ENCODE measurements around the gene DNAJB8. TPM values are rescaled to one million over a fixed set of nuclear protein-coding genes. Genes with fewer than 3 reads are reported as not detected.

The DNAJB8 gene
- total and polyA plus RNA-seq, 4 donors: not detected

DNA sequence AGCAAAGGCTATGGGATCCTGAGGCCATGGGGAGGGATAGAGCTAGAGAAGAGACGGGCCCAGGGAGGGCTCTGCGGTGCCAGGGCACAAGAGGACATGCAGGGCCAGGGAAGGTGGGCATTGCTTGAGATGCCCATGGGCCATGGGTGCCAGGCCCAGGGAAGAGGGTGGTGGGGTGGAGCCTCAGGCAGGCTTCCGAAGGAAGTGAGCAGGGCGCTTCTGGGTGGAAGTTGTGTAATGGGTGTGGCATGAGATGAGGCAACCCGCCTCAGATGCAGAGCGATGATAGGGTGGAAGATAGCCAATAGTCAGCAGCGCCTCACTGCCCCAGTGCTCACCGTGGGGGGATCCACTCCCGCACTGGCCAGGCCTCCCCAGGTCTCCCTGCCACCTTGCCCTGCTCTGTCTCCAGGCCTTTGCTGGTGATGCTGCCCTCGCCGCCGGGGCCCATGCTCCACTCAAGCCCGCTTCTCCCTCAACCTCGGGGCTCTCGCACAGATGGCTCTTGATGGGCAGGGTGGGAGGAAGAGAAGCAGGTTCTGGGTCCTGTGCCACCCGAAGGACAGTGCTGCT is 51.4 kb downstream of the DNAJB8 start:
- Histone ChIP-seq H3K36me3 (ENCODE audit: control insufficient read depth in 4 of 4, insufficient read depth in 3 of 4, low read depth in 1 of 4, low read length in 3 of 4) (no peaks in the 10 kb centered on the region), H3K27ac (ENCODE audit: low read depth in 1 of 2, low read length in 2 of 2) (no peak overlapping the region), H3K9ac (ENCODE audit: low read depth in 1 of 2, low read length in 2 of 2) (no peak overlapping the region), H3K27me3 (ENCODE audit: control insufficient read depth in 4 of 4, insufficient read depth in 4 of 4, low read length in 3 of 4) (no peaks in the 10 kb centered on the region), H3K9me3 (ENCODE audit: control insufficient read depth in 4 of 4, low read length in 3 of 4) (no peaks in the 10 kb centered on the region), H3K4me1 (ENCODE audit: control insufficient read depth in 4 of 4, insufficient read depth in 4 of 4, low read length in 3 of 4) (no peaks in the 10 kb centered on the region), H3K4me3 (ENCODE audit: low read depth in 1 of 3, low read length in 3 of 3) (no peak overlapping the region)
- TF ChIP-seq NR2F2 (IDR thresholded peaks at IDR 0.05): no peak
- TF ChIP-seq, protein P1, sequence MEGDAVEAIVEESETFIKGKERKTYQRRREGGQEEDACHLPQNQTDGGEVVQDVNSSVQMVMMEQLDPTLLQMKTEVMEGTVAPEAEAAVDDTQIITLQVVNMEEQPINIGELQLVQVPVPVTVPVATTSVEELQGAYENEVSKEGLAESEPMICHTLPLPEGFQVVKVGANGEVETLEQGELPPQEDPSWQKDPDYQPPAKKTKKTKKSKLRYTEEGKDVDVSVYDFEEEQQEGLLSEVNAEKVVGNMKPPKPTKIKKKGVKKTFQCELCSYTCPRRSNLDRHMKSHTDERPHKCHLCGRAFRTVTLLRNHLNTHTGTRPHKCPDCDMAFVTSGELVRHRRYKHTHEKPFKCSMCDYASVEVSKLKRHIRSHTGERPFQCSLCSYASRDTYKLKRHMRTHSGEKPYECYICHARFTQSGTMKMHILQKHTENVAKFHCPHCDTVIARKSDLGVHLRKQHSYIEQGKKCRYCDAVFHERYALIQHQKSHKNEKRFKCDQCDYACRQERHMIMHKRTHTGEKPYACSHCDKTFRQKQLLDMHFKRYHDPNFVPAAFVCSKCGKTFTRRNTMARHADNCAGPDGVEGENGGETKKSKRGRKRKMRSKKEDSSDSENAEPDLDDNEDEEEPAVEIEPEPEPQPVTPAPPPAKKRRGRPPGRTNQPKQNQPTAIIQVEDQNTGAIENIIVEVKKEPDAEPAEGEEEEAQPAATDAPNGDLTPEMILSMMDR (IDR thresholded peaks at IDR 0.05; ENCODE audit: low read depth, low read length, missing input control): no peak
- TF ChIP-seq RXRA (IDR thresholded peaks at IDR 0.05): no peak
- no peak for TF ChIP-seq JUND (IDR thresholded peaks at IDR 0.05)
- no peak for TF ChIP-seq YY1 (IDR thresholded peaks at IDR 0.05)
- no peak for TF ChIP-seq RAD21 (IDR thresholded peaks at IDR 0.05)
- TF ChIP-seq, protein P2, sequence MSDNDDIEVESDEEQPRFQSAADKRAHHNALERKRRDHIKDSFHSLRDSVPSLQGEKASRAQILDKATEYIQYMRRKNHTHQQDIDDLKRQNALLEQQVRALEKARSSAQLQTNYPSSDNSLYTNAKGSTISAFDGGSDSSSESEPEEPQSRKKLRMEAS (IDR thresholded peaks at IDR 0.05): no peak
- no peak for TF ChIP-seq FOXA1 (IDR thresholded peaks at IDR 0.05)
- TF ChIP-seq EGR1 (IDR thresholded peaks at IDR 0.05; ENCODE audit: low read depth in 2 of 2): no peak
- TF ChIP-seq GABPA (IDR thresholded peaks at IDR 0.05 in 1 of 2, conservative IDR thresholded peaks at IDR 0.05 in 1 of 2): no peak
- TF ChIP-seq, protein P3, sequence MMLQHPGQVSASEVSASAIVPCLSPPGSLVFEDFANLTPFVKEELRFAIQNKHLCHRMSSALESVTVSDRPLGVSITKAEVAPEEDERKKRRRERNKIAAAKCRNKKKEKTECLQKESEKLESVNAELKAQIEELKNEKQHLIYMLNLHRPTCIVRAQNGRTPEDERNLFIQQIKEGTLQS (IDR thresholded peaks at IDR 0.05): no peak
- TF ChIP-seq TAF1 (conservative IDR thresholded peaks at IDR 0.05): no peak
- no peak for TF ChIP-seq ZBTB33 (IDR thresholded peaks at IDR 0.05)
- no peak for TF ChIP-seq HNF4A (conservative IDR thresholded peaks at IDR 0.05)
- no peak for TF ChIP-seq HNF4G (IDR thresholded peaks at IDR 0.05)
- TF ChIP-seq SP1 (IDR thresholded peaks at IDR 0.05): no peak
- 95% methylated on average over 16 of the region's 16 CpGs for WGBS
- peak; percentile 55 for DNase-seq (ENCODE audit: low spot score)

DNA sequence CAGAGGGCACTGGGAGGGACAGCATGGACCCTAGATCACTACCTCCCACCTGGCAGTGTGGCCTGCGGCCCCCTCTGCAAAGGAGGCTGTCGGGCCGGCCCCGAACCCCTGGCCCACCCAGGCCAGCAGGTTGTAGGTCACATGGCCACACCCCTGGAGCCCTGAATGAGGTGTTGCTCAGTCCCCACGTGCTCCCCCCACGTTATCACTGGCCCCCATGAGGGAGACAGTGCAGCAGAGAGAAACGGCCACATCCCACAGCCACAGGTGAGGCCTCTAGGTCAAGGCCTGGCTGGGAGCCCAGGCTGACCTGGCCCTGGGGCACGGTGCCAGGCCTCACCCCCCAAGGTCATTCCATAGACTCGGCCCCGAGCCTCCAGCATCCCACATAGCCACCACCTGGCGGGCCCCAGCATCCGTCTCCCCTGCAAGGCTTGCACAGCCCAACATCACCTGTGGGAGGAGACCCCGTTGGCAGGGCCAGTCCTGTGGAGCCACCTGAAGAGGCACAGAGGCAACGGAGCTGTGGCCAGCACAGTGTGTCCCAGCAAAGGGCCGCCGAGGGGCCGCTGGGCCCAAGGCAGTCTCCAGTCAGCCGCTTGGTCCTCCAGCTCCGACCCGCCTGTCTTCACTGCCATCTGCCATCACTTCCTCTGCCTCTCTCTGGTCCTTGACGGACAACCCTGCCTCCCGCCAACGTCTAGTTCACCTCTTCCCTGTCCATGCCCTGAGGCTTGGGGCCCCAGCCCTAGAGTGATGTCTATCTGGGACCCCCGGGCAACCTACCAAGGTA is 53.1 kb downstream of the DNAJB8 start:
- H3K4me1 ChIP-seq (ENCODE audit: control insufficient read depth in 4 of 4, insufficient read depth in 4 of 4, low read length in 3 of 4): no peaks in the 10 kb centered on the region
- no peaks in the 10 kb centered on the region for H3K9me3 ChIP-seq (ENCODE audit: control insufficient read depth in 4 of 4, low read length in 3 of 4)
- no peak for DNase-seq (ENCODE audit: low spot score)
- no peak overlapping the region for H3K9ac ChIP-seq (ENCODE audit: low read depth in 1 of 2, low read length in 2 of 2)
- no peaks in the 10 kb centered on the region for H3K27me3 ChIP-seq (ENCODE audit: control insufficient read depth in 4 of 4, insufficient read depth in 4 of 4, low read length in 3 of 4)
- H3K36me3 ChIP-seq (ENCODE audit: control insufficient read depth in 4 of 4, insufficient read depth in 3 of 4, low read depth in 1 of 4, low read length in 3 of 4): no peaks in the 10 kb centered on the region
- WGBS: 91% methylated on average over 24 of the region's 24 CpGs
- no peak overlapping the region for H3K4me3 ChIP-seq (ENCODE audit: low read depth in 1 of 3, low read length in 3 of 3)
- no peak overlapping the region for H3K27ac ChIP-seq (ENCODE audit: low read depth in 1 of 2, low read length in 2 of 2)
- TF ChIP-seq FOXA2 (IDR thresholded peaks at IDR 0.05) (no peak), JUND (IDR thresholded peaks at IDR 0.05) (no peak), HNF4G (IDR thresholded peaks at IDR 0.05) (no peak), NR2F2 (IDR thresholded peaks at IDR 0.05) (no peak), HNF4A (conservative IDR thresholded peaks at IDR 0.05) (no peak), TAF1 (conservative IDR thresholded peaks at IDR 0.05) (no peak), FOXA1 (IDR thresholded peaks at IDR 0.05) (no peak), GABPA (IDR thresholded peaks at IDR 0.05 in 1 of 2, conservative IDR thresholded peaks at IDR 0.05 in 1 of 2) (no peak), RAD21 (IDR thresholded peaks at IDR 0.05) (no peak), ZBTB33 (IDR thresholded peaks at IDR 0.05) (no peak), EGR1 (IDR thresholded peaks at IDR 0.05; ENCODE audit: low read depth in 2 of 2) (no peak), RXRA (IDR thresholded peaks at IDR 0.05) (no peak)
- TF ChIP-seq, protein P1 (IDR thresholded peaks at IDR 0.05; ENCODE audit: low read depth, low read length, missing input control): no peak
- TF ChIP-seq, protein P3 (IDR thresholded peaks at IDR 0.05): no peak
- TF ChIP-seq, protein P2 (IDR thresholded peaks at IDR 0.05): no peak
